GM12865 (cell line): ENCODE data around the gene KRTAP4-6.
A peak's percentile ranks its signal among the peaks of the same experiment; 100 is the strongest.

Experiments
- DNase-seq: peaks from one replicate; pipeline ENCODE4 v3.0.0; 2010; ENCODE audit warnings: low read depth
- H3K4me3 ChIP-seq: 2 replicates; pipeline ENCODE4 v1.5.1; 2011; ENCODE audit warnings: mild to moderate bottlenecking, low read depth, low read length, control low read depth
- TF ChIP-seq, protein P1 (sequence below): IDR thresholded peaks from 2 replicates; pipeline ENCODE4 v1.5.1; 2011; ENCODE audit warnings: low read length, control low read depth, low read depth, inconsistent platforms; ENCODE audit not compliant: insufficient read depth; ENCODE audit errors: missing control alignments

Gene KRTAP4-6

DNA sequence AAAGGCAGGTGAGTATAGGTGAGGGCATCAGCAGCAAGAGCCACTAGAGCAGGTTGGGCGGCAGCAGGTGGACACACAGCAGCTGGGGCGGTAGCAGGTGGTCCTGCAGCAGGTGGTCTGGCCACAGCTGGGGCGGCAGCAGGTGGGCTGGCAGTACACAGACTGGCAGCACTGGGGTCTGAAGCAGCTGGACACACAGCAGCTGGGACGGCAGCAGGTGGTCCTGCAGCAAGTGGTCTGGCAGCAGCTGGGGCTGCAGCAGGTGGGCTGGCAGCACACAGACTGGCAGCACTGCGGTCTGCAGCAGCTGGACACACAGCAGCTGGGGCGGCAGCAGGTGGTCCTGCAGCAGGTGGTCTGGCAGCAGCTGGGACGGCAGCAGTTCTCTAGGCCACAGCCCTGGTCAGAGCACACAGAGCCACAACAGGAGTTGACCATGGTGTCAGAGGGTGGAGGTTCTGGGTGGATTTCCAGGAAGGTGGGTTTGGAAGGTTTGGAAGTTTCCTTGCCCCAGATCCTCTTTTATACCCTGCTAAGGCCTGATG, 37.5 kb upstream of the KRTAP4-6 start, which contains the start of gene KRTAP4-2:
Gene KRTAP4-2 (minus strand): TSS at position 495 of the 545 bp plus-strand sequence. CDS start 57 bp downstream, at position 438.
- DNase-seq: no peak
- TF ChIP-seq, protein P1, sequence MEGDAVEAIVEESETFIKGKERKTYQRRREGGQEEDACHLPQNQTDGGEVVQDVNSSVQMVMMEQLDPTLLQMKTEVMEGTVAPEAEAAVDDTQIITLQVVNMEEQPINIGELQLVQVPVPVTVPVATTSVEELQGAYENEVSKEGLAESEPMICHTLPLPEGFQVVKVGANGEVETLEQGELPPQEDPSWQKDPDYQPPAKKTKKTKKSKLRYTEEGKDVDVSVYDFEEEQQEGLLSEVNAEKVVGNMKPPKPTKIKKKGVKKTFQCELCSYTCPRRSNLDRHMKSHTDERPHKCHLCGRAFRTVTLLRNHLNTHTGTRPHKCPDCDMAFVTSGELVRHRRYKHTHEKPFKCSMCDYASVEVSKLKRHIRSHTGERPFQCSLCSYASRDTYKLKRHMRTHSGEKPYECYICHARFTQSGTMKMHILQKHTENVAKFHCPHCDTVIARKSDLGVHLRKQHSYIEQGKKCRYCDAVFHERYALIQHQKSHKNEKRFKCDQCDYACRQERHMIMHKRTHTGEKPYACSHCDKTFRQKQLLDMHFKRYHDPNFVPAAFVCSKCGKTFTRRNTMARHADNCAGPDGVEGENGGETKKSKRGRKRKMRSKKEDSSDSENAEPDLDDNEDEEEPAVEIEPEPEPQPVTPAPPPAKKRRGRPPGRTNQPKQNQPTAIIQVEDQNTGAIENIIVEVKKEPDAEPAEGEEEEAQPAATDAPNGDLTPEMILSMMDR: no peak
- H3K4me3 ChIP-seq: no peak within 1 kb of the TSS

DNA sequence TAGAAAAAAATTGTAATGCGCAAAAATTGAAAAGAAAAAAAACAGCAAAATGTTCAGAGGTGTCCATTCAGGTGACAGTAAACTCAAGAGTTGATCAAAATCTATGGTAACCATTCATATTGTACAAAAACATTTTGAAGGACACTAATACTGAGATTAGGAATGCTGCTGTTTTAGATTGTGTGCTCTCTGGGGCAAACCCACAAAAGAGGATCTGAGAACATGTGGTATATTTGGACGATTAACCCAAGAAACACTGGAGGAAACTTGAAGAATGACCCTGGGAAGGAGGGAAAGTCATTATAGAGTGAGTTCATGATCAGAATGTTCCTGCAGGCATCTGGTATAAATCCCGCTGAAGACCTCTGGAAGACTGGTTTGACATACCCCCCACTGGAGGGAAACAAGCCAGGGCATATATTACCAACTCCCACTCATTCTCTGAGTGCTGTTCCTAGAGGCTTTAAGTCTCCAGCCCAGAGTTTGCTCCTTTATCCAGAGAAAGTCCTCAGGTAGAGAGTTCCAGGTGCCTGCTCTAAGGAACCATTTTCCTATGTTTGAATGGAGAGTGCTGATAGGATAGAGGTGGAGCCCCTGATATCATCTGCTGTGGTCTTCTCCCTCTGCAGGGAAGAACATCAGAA, 36.5 kb upstream of the KRTAP4-6 start:
- H3K4me3 ChIP-seq: no peak overlapping the region
- TF ChIP-seq, protein P1: no peak
- DNase-seq: peak; percentile 14

DNA sequence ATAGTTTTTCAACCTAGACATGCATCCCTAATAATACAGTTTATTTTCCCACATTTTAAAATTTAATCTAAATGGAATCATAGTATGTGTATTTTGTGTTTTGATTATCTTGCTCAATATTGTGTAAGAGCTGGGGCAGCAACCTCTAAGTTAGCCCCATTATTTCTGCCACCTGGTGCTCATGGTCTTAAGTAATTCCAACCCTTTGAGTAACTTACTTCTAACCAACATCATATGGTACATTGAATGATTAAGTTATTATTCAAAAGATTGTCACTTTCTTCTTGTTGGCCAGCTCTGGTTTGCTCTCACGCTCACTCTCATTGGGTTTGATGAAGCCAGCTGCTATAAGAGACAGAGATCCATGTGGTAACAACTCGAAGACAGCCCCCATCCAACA, 31.5 kb upstream of the KRTAP4-6 start:
- TF ChIP-seq, protein P1: no peak
- DNase-seq: no peak
- no peak overlapping the region for H3K4me3 ChIP-seq

DNA sequence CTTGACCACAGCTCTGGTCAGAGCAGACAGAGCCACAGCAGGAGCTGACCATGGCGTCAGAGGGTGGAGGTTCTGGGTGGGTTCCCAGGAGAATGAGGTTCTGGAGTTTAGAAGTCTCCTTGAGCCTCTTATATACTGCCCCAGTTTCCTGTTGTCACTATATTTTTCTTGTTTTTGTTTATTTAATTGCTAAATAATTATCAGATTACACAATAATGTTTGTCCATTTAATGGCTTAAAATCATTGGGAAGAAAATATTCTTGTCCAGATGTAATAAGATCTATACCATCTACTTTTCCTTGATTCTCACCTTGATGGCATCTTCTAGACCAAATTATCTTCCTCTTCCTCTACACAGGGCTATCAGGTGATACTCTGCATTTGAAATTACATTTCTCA, 27.8 kb upstream of the KRTAP4-6 start, which contains the start of gene KRTAP4-3:
Gene KRTAP4-3 (minus strand): TSS at position 101 of the 400 bp plus-strand sequence. CDS start 49 bp downstream, at position 52.
- TF ChIP-seq, protein P1: no peak
- no peak for DNase-seq
- no peak within 1 kb of the TSS for H3K4me3 ChIP-seq

DNA sequence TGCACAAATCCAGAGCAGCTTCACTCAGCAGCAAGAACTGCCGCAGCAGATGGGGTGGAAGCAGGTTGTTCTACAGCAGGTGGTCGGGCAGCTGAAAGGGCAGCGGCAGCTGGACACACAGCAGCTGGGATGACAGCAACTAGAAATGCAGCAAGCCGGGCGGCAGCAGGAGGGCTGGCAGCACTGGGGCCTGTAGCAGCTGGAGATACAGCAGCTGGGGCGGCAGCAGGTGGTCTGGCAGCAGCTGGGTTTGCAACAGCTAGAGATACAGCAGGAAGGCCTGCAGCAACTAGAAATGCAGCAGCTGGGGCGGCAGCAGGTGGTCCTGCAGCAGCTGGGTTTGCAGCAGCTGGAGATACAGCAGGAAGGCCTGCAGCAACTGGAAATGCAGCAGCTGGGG, 27.2 kb upstream of the KRTAP4-6 start:
- DNase-seq: no peak
- TF ChIP-seq, protein P1: no peak
- H3K4me3 ChIP-seq: no peak overlapping the region

DNA sequence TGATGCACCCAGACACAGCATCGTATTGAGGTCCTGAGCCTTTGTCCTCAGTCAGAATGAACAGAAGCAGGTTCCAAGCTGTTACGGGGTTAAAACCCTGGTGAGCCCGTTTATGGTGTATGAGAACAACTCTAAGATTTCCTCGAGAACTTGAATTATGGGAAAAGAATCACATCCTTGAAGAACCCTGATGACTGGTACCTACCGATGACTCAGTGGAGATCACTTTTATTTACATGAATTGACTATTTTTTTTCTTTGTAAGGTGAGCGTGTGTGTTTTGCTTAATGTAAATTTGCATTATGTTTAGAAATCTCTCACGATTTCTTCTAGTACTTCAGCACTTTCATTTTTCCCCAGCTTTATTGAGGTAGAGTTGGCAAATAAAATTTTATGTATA, 23.5 kb upstream of the KRTAP4-6 start:
- H3K4me3 ChIP-seq: no peak overlapping the region
- DNase-seq: no peak
- TF ChIP-seq, protein P1: no peak
